OCI-LY1 (cell line): ENCODE results near the gene FMN1.

Experiments used
- CTCF ChIP-seq: fragments of 200-600 bp; sonication (generic), shearing (Covaris generic); IDR thresholded peaks from 2 replicates; pipeline ENCODE4 v1.5.1; 2017; ENCODE audit warnings: mild to moderate bottlenecking, antibody characterized with exemption, low read length, moderate library complexity, mixed read lengths
- EZH2 ChIP-seq: fragments of 200-600 bp; sonication (generic), shearing (Covaris generic); IDR thresholded peaks from 2 replicates; pipeline ENCODE4 v1.8.0; 2017; ENCODE audit warnings: borderline replicate concordance, mixed run types, mild to moderate bottlenecking, antibody characterized with exemption, low read length, moderate library complexity, mixed read lengths

GRCh38 chr15:32936283-32936918 lies 258.1 kb downstream of the FMN1 start:
- TF ChIP-seq EZH2 (no peak), CTCF (peak; percentile 59)
